Fibroblast of the aortic adventitia (primary cell): Measurements from ENCODE around the gene EXOG. TPM values are rescaled to one million over a fixed set of nuclear protein-coding genes. Genes with fewer than 3 reads are reported as not detected.

ENCODE experiments used
- DNase-seq: peaks from one replicate; pipeline ENCODE4 v3.0.0-alpha.2; 2010; ENCODE audit warnings: low read depth
- H3K4me3 ChIP-seq: 2 replicates; pipeline ENCODE4 v1.5.1; 2011; ENCODE audit warnings: low read depth, mild to moderate bottlenecking, control low read depth, low read length, moderate library complexity
- CTCF ChIP-seq: IDR thresholded peaks from 2 replicates; pipeline ENCODE4 v1.5.1; 2011; ENCODE audit warnings: mild to moderate bottlenecking, low read length, control low read depth, inconsistent platforms; ENCODE audit not compliant: insufficient read depth
- total RNA-seq: library from RNA; depleted of rRNA; stranded (reverse); fragments of >200 nt; gene quantifications from 2 replicates; pipeline ENCODE4 v1.2.3, GENCODE V29; 2012; ENCODE audit warnings: low replicate concordance

EXOG gene, protein sequence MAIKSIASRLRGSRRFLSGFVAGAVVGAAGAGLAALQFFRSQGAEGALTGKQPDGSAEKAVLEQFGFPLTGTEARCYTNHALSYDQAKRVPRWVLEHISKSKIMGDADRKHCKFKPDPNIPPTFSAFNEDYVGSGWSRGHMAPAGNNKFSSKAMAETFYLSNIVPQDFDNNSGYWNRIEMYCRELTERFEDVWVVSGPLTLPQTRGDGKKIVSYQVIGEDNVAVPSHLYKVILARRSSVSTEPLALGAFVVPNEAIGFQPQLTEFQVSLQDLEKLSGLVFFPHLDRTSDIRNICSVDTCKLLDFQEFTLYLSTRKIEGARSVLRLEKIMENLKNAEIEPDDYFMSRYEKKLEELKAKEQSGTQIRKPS
- 14.4 and 39.6 TPM in 2 replicates for total RNA-seq

- H3K4me3 ChIP-seq: peak within 1 kb of the TSS; percentile 91
- DNase-seq: peak; percentile 90
- TF ChIP-seq CTCF: peak; percentile 85
Measured at GRCh38 chr3:38496131-38496910, at the start of gene EXOG. Gene EXOG (plus strand): TSS chr3:38496340. CDS start chr3:38496368, 28 bp downstream.

DNA sequence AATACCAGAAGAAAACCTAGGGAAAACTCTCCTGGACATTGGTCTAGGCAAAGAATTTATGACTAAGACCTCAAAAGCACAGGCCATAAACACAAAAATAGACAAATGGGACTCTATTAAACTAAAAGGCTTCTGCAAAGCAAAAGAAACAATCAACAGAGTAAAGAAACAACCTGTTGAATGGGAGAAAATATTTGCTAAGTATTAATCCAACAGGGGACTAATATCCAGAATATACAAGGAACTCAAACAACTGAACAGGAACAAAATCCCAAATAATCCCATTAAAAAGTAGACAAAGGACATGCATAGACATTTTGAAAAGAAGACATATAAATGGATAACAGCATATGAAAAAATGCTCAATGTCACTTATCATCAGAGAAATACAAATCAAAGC lies 49.3 kb upstream of the EXOG start:
- TF ChIP-seq CTCF: no peak
- no peak overlapping the region for H3K4me3 ChIP-seq
- no peak for DNase-seq

DNA sequence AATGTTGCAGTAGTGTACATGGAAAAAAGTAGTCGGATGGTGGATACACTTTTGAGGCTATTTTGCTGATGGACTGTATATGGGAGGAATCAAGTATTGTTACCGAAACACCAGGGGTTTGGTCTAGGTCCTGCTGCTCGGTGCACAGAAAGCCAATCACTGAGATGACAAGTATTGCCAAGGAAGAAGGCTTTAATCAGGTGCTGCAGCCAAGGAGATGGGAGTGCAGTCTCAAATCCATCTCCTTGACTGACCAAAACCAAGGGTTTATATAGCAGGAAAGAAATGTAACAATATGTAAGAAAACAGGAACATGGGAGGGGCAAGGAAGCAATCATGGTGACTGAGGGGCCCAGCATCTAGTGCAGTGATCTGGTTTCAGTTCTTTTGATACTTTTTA lies 45.3 kb upstream of the EXOG start:
- H3K4me3 ChIP-seq: no peak overlapping the region
- no peak for TF ChIP-seq CTCF
- no peak for DNase-seq

GRCh38 chr3:38453075-38453912 lies 42.8 kb upstream of the EXOG start, which contains the start of gene ACVR2B:
Gene ACVR2B (plus strand): TSS chr3:38453890. CDS start chr3:38454323, 433 bp downstream.
- peak; percentile 57 for DNase-seq
- TF ChIP-seq CTCF: no peak
- peak within 1 kb of the TSS; percentile 69 for H3K4me3 ChIP-seq

- TF ChIP-seq CTCF: no peak
- no peak for DNase-seq
- peak overlapping the region; percentile 69 for H3K4me3 ChIP-seq
Measured at GRCh38 chr3:38453913-38454177, 42.3 kb upstream of the EXOG start.

GRCh38 chr3:38454178-38454883 lies 41.8 kb upstream of the EXOG start:
- no peak for DNase-seq
- no peak for TF ChIP-seq CTCF

More at GRCh38 chr3:38454178-38454883, 41.8 kb upstream of the EXOG start:
- H3K4me3 ChIP-seq: peak overlapping the region; percentile 69
